ENCODE measurements around the gene CTSH. TPM values are rescaled to one million over a fixed set of nuclear protein-coding genes. Genes with fewer than 3 reads are reported as not detected.

Gene CTSH
- total RNA-seq, 4 donors from 2014 or later, result 127 to 375 (median 217) TPM

GRCh38 chr15:78907577-78907976 is 37.3 kb downstream of the CTSH start:
- no peak for TF ChIP-seq CTCF (IDR thresholded peaks at IDR 0.05; ENCODE audit: low read depth)

- TF ChIP-seq CTCF (IDR thresholded peaks at IDR 0.05; ENCODE audit: low read depth), result no peak
Measured at GRCh38 chr15:78906316-78906620, 38.6 kb downstream of the CTSH start.

- no peak for TF ChIP-seq CTCF (IDR thresholded peaks at IDR 0.05; ENCODE audit: low read depth)
Measured at GRCh38 chr15:78904599-78905358, 40.1 kb downstream of the CTSH start.

- TF ChIP-seq CTCF (IDR thresholded peaks at IDR 0.05; ENCODE audit: low read depth), result no peak
Measured at GRCh38 chr15:78898540-78898939, 46.3 kb downstream of the CTSH start.

- no peak for TF ChIP-seq CTCF (IDR thresholded peaks at IDR 0.05; ENCODE audit: low read depth)
Measured at GRCh38 chr15:78895471-78895870, 49.4 kb downstream of the CTSH start.

- no peak for TF ChIP-seq CTCF (IDR thresholded peaks at IDR 0.05; ENCODE audit: low read depth)
Measured at GRCh38 chr15:78893538-78893937, 51.3 kb downstream of the CTSH start.

GRCh38 chr15:78889000-78889399 is 55.8 kb downstream of the CTSH start:
- TF ChIP-seq CTCF (IDR thresholded peaks at IDR 0.05; ENCODE audit: low read depth), result no peak
